Spleen (tissue), 11 donors: Measurements from ENCODE around the gene GNAZ. TPM values are rescaled to one million over a fixed set of nuclear protein-coding genes. Genes with fewer than 3 reads are reported as not detected.

Source experiments
- DNase-seq: peaks from one replicate; pipeline ENCODE4 v3.0.0-alpha.2; 2020
- H3K27ac ChIP-seq, 8 donors: fragments of 200-600 bp; sonication (generic) in 7 of 8; 1 replicate in 4 of 8; 2 replicates in 4 of 8; pipeline versions ENCODE4 v1.5.0 to v1.8.0; 2016 to 2021; ENCODE audit warnings: inconsistent platforms in 4 of 8, mild to moderate bottlenecking in 4 of 8, moderate library complexity in 1 of 8
- H3K27me3 ChIP-seq, 7 donors: fragments of 200-600 bp; sonication (generic) in 6 of 7; replicated peaks in 1 of 7; 1 replicate in 4 of 7; 2 replicates in 3 of 7; pipeline versions ENCODE4 v1.5.0 to v1.8.0; 2016 to 2021; ENCODE audit warnings: inconsistent platforms in 3 of 7, mild to moderate bottlenecking in 1 of 7
- H3K36me3 ChIP-seq, 6 donors: fragments of 200-600 bp; sonication (generic) in 5 of 6; 1 replicate in 4 of 6; 2 replicates in 2 of 6; pipeline versions ENCODE4 v1.5.0 to v1.8.0; 2016 to 2021; ENCODE audit warnings: inconsistent platforms in 2 of 6
- H3K4me1 ChIP-seq, 6 donors: fragments of 200-600 bp; sonication (generic) in 5 of 6; 1 replicate in 3 of 6; 2 replicates in 3 of 6; pipeline versions ENCODE4 v1.5.0 to v1.8.0; 2016 to 2021; ENCODE audit warnings: inconsistent platforms in 3 of 6
- H3K4me3 ChIP-seq, 8 donors: fragments of 200-600 bp; sonication (generic) in 7 of 8; 1 replicate in 4 of 8; 2 replicates in 4 of 8; pipeline versions ENCODE4 v1.5.0 to v1.8.0; 2016 to 2021; ENCODE audit warnings: inconsistent platforms in 4 of 8, mild to moderate bottlenecking in 4 of 8, moderate library complexity in 2 of 8
- H3K9me3 ChIP-seq, 8 donors: fragments of 200-600 bp; sonication (generic) in 7 of 8; 1 replicate in 4 of 8; 2 replicates in 4 of 8; pipeline versions ENCODE4 v1.5.0 to v1.8.0; 2016 to 2021; ENCODE audit warnings: inconsistent platforms in 4 of 8
- POLR2A ChIP-seq, 3 donors: fragments of 450-650 bp; IDR thresholded peaks; one replicate each; pipeline ENCODE4 v1.5.1; 2017; ENCODE audit warnings: antibody characterized with exemption in 3 of 3, mild to moderate bottlenecking in 1 of 3
- POLR2AphosphoS5 ChIP-seq, 3 donors: sonication (generic); formaldehyde crosslinking; IDR thresholded peaks; one replicate each; pipeline ENCODE4 v1.5.1; 2017; ENCODE audit warnings: antibody characterized with exemption in 3 of 3
- WGBS, 5 donors: extraction: QIAGEN DNeasy Blood & Tissue Kit in 3 of 5; methylation state at CpG; one replicate each; pipeline versions ENCODE4 v1.1.5 to v1.1.7; 2013 to 2018; 5-methylcytosine and 5-hydroxymethylcytosine counted together
- intact Hi-C: fragments of 100-400 bp; cut with DNase I; formaldehyde crosslinking; loops from one replicate; pipeline ENCODE4 v1.15.0; 2023; ENCODE audit warnings: low total_unique reads
- polyA plus RNA-seq, 3 donors: library from polyadenylated mRNA; stranded (reverse); fragments of 200-250 nt; gene quantifications; one replicate each; pipeline ENCODE4 v1.2.1, GENCODE V29; 2013
- total RNA-seq, 7 donors: library from RNA; depleted of rRNA in 3 of 7; stranded (reverse); fragments of >200 nt in 3 of 7; fragmentation: NEBNext Ultra II Directional in 4 of 7; extraction: Animal tissue kit (Norgen Biotek cat#: 25700) in 4 of 7; gene quantifications; one replicate each; pipeline versions ENCODE4 v1.1.0 to v1.2.1, GENCODE V29; 2016 to 2021
- TF ChIP-seq, protein P1 (sequence below), 11 experiments: fragments of 200-600 bp in 7 of 11; fragments of 450-650 bp in 4 of 11; sonication (generic) in 4 of 11; IDR thresholded peaks in 8 of 11; conservative IDR thresholded peaks in 3 of 11; 1 replicate in 7 of 11; 2 replicates in 4 of 11; pipeline versions ENCODE4 v1.4.0 to v1.8.0; 2016 to 2021; ENCODE audit warnings: antibody characterized with exemption in 11 of 11, inconsistent platforms in 4 of 11, mild to moderate bottlenecking in 1 of 11
- donor health status: healthy with polysubstance abuse.
- donor health status: DM: no; HTN: no; CAD: no; lungs with moderate emphysema.
- donor health status: DM: no; HTN: no; CAD: no.
- donor health status: Bipolar disorder and iron deficiency.
- donor health status: healthy.
- donor health status: DM: no; HTN: no; CAD: no.
- donor health status: DM: yes; HTN: yes; CAD: no.

GNAZ gene
- total and polyA plus RNA-seq, 10 donors, result 2.3 to 11.8 (median 6.8) TPM

DNA sequence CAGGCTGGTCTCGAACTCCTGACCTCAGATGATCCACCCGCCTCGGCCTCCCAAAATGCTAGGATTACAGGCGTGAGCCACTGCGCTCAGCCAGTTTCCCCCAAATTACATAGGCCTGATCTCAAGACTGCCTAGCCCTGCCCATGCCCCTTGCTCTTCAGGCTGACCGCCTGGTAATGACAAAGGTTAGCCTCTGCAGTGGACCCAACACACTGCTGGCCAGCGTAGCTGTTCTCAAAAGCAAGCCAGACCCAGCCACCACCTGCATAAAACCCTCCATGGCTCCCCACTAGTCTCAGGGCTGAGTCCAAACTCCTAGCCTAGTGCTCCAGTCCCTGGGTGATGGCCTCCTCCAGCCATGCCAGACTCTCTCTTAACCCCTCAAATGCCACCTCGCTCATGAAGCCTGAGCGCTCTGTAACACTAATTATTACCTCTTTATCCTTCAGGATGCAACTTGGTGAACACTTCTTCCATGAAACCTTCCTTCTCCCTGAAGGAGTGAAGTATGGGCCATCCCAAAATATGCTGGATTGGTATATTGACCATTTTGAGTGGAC lies 72.3 kb downstream of the GNAZ start:
- peak overlapping the region; percentile 21 to 90 (median 80) for H3K27ac ChIP-seq
- peaks cover 36 to 99% (median 71%) of the 10 kb centered on the region in 6 donors for H3K4me1 ChIP-seq
- no peaks in the 10 kb centered on the region for H3K9me3 ChIP-seq
- 83 to 89% (median 87%) methylated on average over 9 of the region's 9 CpGs for WGBS, 5 donors
- no peaks in the 10 kb centered on the region for H3K36me3 ChIP-seq
- peak; percentile 75 for DNase-seq
- no peak for TF ChIP-seq POLR2A (IDR thresholded peaks at IDR 0.05)
- TF ChIP-seq, protein P1, sequence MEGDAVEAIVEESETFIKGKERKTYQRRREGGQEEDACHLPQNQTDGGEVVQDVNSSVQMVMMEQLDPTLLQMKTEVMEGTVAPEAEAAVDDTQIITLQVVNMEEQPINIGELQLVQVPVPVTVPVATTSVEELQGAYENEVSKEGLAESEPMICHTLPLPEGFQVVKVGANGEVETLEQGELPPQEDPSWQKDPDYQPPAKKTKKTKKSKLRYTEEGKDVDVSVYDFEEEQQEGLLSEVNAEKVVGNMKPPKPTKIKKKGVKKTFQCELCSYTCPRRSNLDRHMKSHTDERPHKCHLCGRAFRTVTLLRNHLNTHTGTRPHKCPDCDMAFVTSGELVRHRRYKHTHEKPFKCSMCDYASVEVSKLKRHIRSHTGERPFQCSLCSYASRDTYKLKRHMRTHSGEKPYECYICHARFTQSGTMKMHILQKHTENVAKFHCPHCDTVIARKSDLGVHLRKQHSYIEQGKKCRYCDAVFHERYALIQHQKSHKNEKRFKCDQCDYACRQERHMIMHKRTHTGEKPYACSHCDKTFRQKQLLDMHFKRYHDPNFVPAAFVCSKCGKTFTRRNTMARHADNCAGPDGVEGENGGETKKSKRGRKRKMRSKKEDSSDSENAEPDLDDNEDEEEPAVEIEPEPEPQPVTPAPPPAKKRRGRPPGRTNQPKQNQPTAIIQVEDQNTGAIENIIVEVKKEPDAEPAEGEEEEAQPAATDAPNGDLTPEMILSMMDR (IDR thresholded peaks at IDR 0.05 in 8 of 11, conservative IDR thresholded peaks at IDR 0.05 in 3 of 11), result no peak
- TF ChIP-seq POLR2AphosphoS5 (IDR thresholded peaks at IDR 0.05), result no peak
- no peaks in the 10 kb centered on the region for H3K27me3 ChIP-seq
- peak overlapping the region in 3 of 8 donors; percentile 21 to 63 (median 24) for H3K4me3 ChIP-seq
- intact Hi-C loops, result no loop called here

DNA sequence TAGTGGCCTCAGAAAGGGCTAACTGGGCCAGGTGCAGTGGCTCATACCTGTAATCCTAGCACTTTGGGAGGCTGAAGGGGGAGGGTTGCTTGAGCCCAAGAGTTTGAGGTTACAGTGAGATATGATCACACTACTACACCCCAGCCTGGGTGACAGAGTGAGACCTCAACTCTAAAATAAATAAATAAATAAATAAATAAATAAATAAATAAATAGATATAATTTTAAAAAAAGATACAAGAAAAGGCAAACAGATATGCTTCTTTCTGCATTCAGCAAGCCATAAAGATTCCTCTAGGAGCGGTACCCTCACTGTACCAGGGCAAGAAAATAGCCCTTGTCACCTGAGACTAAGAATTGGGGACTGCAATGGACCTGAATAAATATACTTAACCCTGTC lies 72.8 kb downstream of the GNAZ start:
- TF ChIP-seq POLR2AphosphoS5 (IDR thresholded peaks at IDR 0.05) (no peak), POLR2A (IDR thresholded peaks at IDR 0.05) (no peak)
- TF ChIP-seq, protein P1 (IDR thresholded peaks at IDR 0.05 in 8 of 11, conservative IDR thresholded peaks at IDR 0.05 in 3 of 11), result no peak
- Histone ChIP-seq H3K4me1 (peaks cover 32 to 99% (median 68%) of the 10 kb centered on the region in 6 donors), H3K9me3 (no peaks in the 10 kb centered on the region), H3K4me3 (no peak overlapping the region), H3K27ac (peak overlapping the region in 1 of 8 donors; percentile 88), H3K36me3 (no peaks in the 10 kb centered on the region), H3K27me3 (no peaks in the 10 kb centered on the region)
- 95 to 100% (median 97%) methylated on average over 1 of the region's 1 CpG for WGBS, 5 donors
- intact Hi-C loops, result no loop called here
- DNase-seq, result no peak

DNA sequence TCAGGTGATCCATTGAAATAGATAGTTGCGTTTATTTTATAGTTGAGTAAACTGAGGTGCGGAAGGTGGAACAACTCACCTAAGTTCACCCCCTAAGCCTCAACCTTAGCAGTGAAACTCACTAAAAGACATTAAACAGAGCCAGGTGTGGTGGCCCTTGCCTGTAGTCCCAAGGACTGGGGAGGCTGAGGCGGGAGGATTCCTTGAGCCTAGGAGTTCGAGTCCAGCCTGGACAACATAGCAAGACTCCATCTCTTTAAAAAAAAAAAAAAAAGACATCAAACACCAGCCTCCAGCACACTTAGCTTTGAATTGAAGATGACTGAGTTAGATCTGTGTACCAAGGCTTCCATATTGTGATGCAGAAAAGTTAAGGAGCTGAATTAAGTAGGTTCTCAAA lies 74.1 kb downstream of the GNAZ start:
- Histone ChIP-seq H3K36me3 (peaks cover 0 to 1% (median 0%) of the 10 kb centered on the region in 6 donors), H3K4me3 (peak overlapping the region in 4 of 8 donors; percentile 42 to 71 (median 48)), H3K27ac (peak overlapping the region in 5 of 8 donors; percentile 55 to 80 (median 67)), H3K27me3 (no peaks in the 10 kb centered on the region), H3K9me3 (no peaks in the 10 kb centered on the region), H3K4me1 (peaks cover 26 to 90% (median 55%) of the 10 kb centered on the region in 6 donors)
- TF ChIP-seq, protein P1 (IDR thresholded peaks at IDR 0.05 in 8 of 11, conservative IDR thresholded peaks at IDR 0.05 in 3 of 11), result no peak
- TF ChIP-seq POLR2AphosphoS5 (IDR thresholded peaks at IDR 0.05) (no peak), POLR2A (IDR thresholded peaks at IDR 0.05) (no peak)
- WGBS, 5 donors, result 95 to 98% (median 96%) methylated on average over 4 of the region's 4 CpGs
- intact Hi-C loops, result no loop called here
- DNase-seq, result peak; percentile 36

DNA sequence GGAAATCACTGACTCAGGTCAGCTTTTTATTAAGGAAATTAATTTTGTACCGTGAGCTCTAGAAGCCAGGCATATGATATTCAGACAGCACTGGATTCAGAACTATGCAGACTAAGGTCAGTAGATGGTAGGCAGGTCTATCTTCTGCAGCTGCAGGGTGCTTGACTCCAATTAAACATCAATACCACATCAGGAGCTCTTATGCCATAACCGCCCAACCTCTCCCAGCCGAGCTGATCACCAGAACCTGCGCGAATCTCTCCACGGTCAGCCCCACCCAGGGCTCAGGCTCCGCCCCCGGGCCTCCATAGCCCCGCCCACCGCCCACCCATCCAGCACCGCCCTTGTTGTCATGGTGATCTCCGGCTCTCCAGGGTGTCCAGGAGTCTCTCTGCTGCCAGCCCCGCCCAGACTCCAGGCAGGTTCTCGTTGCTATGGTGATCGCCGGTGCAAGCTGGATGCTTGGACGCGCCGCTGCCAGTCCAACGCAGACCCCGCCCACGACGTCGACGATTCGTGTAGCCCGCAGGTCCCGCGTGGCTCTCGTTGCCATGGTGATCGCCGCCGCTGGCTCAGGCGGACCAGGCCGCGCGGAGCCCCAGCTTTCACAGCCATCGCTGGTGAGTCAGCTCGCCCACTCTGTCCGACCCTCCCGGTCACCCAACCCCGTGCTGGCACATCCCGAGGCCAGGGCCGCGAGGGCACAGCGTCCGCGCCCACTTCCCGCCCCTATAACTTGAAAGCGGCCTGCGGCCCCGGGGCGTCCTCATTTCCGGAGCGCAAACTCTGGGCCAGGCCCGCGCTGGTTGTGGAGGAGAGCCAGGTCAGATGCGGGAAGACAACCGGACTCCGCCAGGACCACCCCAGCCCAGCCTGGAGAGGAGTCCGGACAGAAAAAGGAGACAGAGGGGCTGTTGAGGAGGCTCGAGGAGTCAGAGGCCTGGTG lies 74.9 kb downstream of the GNAZ start, which contains the start of gene RAB36:
Gene RAB36 (plus strand): TSS at position 546 of the 946 bp plus-strand sequence. CDS start 1,140 bp downstream, outside the sequence.
- intact Hi-C loops, result no loop called here
- Histone ChIP-seq H3K36me3 (peaks cover 0 to 7% (median 0%) of the 10 kb centered on the region in 6 donors), H3K9me3 (no peaks in the 10 kb centered on the region), H3K27me3 (no peaks in the 10 kb centered on the region), H3K4me1 (peaks cover 26 to 89% (median 51%) of the 10 kb centered on the region in 6 donors), H3K4me3 (peak within 1 kb of the TSS; percentile 24 to 71 (median 44)), H3K27ac (peak within 1 kb of the TSS in 7 of 8 donors; percentile 15 to 80 (median 65))
- WGBS, 5 donors, result 10 to 16% (median 14%) methylated on average over 28 to 62 of the region's 62 CpGs
- TF ChIP-seq, protein P1 (IDR thresholded peaks at IDR 0.05 in 8 of 11, conservative IDR thresholded peaks at IDR 0.05 in 3 of 11), result no peak
- TF ChIP-seq POLR2A (IDR thresholded peaks at IDR 0.05), result no peak
- TF ChIP-seq POLR2AphosphoS5 (IDR thresholded peaks at IDR 0.05), result peak; percentile 35 to 82 (median 69)
- peak; percentile 99 for DNase-seq
